ENCODE data around the gene CRACR2B.

The CRACR2B gene

DNA sequence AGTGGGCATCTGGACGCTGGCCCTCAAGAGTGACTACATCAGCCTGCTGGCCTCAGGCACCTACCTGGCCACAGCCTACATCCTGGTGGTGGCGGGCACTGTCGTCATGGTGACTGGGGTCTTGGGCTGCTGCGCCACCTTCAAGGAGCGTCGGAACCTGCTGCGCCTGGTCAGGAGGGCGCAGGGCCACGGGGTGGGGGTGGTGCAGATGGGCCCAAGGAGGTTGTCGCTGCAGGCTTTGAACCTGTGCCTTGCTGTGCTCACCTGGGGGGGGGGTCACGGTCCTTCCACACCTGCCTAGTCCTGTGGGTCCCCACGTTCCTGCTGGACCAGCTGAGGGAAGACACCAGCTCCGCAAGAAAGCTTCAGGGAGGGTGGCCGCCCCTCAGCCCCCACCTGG lies 8.6 kb downstream of the CRACR2B start:
- Histone ChIP-seq H3K36me3 (ENCODE audit: control insufficient read depth, insufficient read depth, low read length) (no peaks in the 10 kb centered on the region), H3K27ac (no peak overlapping the region), H3K79me2 (no peaks in the 10 kb centered on the region), H3K9me3 (ENCODE audit: control insufficient read depth, low read length) (no peaks in the 10 kb centered on the region), H3K4me3 (ENCODE audit: low read depth, low read length) (no peak overlapping the region), H3K4me2 (ENCODE audit: low read length) (no peak overlapping the region), H3K27me3 (ENCODE audit: control insufficient read depth, insufficient read depth, low read length) (no peaks in the 10 kb centered on the region), H3K4me1 (peaks cover 5% of the 10 kb centered on the region), H3K9ac (no peak overlapping the region), H2AFZ (no peak overlapping the region)
- TF ChIP-seq, protein P1, sequence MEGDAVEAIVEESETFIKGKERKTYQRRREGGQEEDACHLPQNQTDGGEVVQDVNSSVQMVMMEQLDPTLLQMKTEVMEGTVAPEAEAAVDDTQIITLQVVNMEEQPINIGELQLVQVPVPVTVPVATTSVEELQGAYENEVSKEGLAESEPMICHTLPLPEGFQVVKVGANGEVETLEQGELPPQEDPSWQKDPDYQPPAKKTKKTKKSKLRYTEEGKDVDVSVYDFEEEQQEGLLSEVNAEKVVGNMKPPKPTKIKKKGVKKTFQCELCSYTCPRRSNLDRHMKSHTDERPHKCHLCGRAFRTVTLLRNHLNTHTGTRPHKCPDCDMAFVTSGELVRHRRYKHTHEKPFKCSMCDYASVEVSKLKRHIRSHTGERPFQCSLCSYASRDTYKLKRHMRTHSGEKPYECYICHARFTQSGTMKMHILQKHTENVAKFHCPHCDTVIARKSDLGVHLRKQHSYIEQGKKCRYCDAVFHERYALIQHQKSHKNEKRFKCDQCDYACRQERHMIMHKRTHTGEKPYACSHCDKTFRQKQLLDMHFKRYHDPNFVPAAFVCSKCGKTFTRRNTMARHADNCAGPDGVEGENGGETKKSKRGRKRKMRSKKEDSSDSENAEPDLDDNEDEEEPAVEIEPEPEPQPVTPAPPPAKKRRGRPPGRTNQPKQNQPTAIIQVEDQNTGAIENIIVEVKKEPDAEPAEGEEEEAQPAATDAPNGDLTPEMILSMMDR (IDR thresholded peaks at IDR 0.05) = no peak

DNA sequence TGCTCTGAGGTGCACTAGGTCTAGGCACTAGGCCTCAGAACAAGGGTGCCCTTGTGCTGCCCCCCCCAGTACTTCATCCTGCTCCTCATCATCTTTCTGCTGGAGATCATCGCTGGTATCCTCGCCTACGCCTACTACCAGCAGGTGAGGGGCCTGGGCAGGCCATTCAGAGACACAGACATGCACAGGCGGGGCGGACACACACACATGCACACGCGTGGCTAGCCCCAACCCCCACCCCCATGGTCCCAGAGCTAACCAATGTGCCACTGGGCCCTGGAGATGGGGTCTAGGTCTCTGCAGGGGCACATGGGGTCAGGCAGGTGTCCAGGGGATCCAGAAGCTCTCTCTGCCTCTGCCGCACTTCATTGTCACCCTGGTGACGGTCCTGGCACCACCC lies 9.0 kb downstream of the CRACR2B start:
- Histone ChIP-seq H3K9me3 (ENCODE audit: control insufficient read depth, low read length) (no peaks in the 10 kb centered on the region), H3K27me3 (ENCODE audit: control insufficient read depth, insufficient read depth, low read length) (no peaks in the 10 kb centered on the region), H3K4me3 (ENCODE audit: low read depth, low read length) (no peak overlapping the region), H3K4me2 (ENCODE audit: low read length) (no peak overlapping the region), H3K4me1 (peaks cover 5% of the 10 kb centered on the region), H3K36me3 (ENCODE audit: control insufficient read depth, insufficient read depth, low read length) (no peaks in the 10 kb centered on the region), H3K79me2 (no peaks in the 10 kb centered on the region), H3K27ac (no peak overlapping the region), H2AFZ (no peak overlapping the region), H3K9ac (no peak overlapping the region)
- TF ChIP-seq, protein P1 (IDR thresholded peaks at IDR 0.05) = no peak

DNA sequence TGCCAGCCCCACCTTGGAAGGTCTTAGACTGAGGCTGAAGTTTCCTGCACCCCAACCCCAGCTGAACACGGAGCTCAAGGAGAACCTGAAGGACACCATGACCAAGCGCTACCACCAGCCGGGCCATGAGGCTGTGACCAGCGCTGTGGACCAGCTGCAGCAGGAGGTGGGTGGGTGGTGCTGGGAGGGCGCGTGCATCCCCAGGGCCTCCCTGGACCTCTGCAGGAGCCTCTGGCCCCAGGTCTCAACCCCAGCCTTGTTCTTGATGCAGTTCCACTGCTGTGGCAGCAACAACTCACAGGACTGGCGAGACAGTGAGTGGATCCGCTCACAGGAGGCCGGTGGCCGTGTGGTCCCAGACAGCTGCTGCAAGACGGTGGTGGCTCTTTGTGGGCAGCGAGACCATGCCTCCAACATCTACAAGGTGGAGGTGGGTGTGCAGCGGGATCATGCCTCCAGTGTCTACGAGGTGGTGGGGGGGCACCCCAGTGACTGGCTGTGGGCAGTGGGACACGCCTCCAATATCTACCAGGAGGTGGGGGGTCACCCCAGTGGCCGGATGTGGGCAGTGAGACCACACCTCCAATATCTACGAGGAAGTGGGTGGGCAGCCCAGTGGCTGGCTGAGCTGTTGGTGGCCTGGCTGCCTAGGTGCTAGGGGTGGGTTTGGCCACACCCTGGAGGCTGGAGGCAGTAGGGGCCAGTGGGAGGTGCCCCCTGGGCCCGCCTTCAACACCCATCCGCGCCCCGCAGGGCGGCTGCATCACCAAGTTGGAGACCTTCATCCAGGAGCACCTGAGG lies 9.7 kb downstream of the CRACR2B start:
- H3K9me3 ChIP-seq (ENCODE audit: control insufficient read depth, low read length) = no peaks in the 10 kb centered on the region
- no peaks in the 10 kb centered on the region for H3K27me3 ChIP-seq (ENCODE audit: control insufficient read depth, insufficient read depth, low read length)
- no peaks in the 10 kb centered on the region for H3K36me3 ChIP-seq (ENCODE audit: control insufficient read depth, insufficient read depth, low read length)
- H3K4me3 ChIP-seq (ENCODE audit: low read depth, low read length) = no peak overlapping the region
- H3K9ac ChIP-seq = no peak overlapping the region
- H2AFZ ChIP-seq = no peak overlapping the region
- no peak overlapping the region for H3K27ac ChIP-seq
- no peak overlapping the region for H3K4me2 ChIP-seq (ENCODE audit: low read length)
- no peaks in the 10 kb centered on the region for H3K79me2 ChIP-seq
- H3K4me1 ChIP-seq = peaks cover 4% of the 10 kb centered on the region
- TF ChIP-seq, protein P1 (IDR thresholded peaks at IDR 0.05) = no peak

DNA sequence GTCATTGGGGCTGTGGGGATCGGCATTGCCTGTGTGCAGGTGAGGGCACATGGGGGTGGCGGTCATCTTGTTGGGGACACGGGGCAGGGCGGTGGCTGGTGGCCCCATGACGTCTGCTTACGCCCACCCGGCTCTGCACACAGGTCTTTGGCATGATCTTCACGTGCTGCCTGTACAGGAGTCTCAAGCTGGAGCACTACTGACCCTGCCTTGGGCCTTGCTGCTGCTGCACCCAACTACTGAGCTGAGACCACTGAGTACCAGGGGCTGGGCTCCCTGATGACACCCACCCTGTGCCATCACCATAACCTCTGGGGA lies 10.2 kb downstream of the CRACR2B start:
- Histone ChIP-seq H3K4me3 (ENCODE audit: low read depth, low read length) (no peak overlapping the region), H3K79me2 (no peaks in the 10 kb centered on the region), H3K9me3 (ENCODE audit: control insufficient read depth, low read length) (no peaks in the 10 kb centered on the region), H3K4me2 (ENCODE audit: low read length) (no peak overlapping the region), H3K4me1 (peaks cover 3% of the 10 kb centered on the region), H3K27me3 (ENCODE audit: control insufficient read depth, insufficient read depth, low read length) (no peaks in the 10 kb centered on the region), H2AFZ (no peak overlapping the region), H3K36me3 (ENCODE audit: control insufficient read depth, insufficient read depth, low read length) (no peaks in the 10 kb centered on the region), H3K27ac (no peak overlapping the region), H3K9ac (no peak overlapping the region)
- TF ChIP-seq, protein P1 (IDR thresholded peaks at IDR 0.05) = no peak

Data from parathyroid adenoma (tissue), 2 donors.